ENCODE results near the gene ZNRF1. TPM values are rescaled to one million over a fixed set of nuclear protein-coding genes. Genes with fewer than 3 reads are reported as not detected.
"Not testable (repeated sequence)": the region's sequence is repeated elsewhere in the genome, so short reads cannot be mapped to it uniquely, and the experiment has no call there.

Gene ZNRF1
- total RNA-seq, 3 donors from 2014 or later = 12.8 to 27.5 (median 24.4) TPM

DNA sequence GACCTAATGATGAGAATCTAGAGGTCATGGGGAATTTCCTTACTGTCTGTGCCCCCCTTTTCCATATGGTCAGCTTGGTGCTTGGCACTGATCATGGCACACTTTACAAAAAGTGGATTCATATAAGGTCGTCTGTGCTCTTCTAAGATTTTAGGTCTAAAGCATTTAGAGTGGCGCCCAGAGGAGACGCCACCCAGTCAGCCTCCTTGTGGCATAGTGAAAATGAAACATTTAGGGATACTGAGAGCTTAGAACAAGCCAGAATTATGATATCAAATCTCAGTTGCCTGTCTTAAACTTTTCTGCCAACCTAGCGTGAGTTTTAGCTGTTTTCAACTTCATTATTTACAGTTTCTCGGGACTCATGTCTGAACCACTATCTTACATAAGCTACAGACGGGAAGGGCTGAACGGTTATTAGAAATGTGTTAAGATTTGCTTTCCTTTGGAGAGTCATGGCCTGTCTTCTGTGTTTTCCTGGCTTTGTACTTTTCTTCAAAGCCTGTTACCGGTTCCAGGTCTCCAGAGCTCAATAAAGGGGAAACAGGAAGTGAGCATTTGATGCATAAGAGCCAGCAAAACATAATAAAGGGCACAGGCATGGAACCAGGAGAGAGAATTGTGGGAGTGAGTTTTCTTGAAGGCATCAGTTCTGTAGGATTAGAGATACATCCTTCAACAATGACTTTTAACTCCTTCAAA is 13.7 kb downstream of the ZNRF1 start:
- no peak for DNase-seq (ENCODE audit: low spot score in 2 of 2)
- Histone ChIP-seq H3K9me3 (no peaks in the 10 kb centered on the region), H3K27me3 (no peaks in the 10 kb centered on the region), H3K4me3 (peak overlapping the region in 1 of 3 donors; percentile 4), H3K4me1 (peaks cover 0 to 10% of the 10 kb centered on the region in 2 donors), H3K27ac (peak overlapping the region; percentile 82 to 90), H3K36me3 (peaks cover 4% of the 10 kb centered on the region)
- intact Hi-C loops (cut with DNase I; ENCODE audit: low total_unique reads) = no loop called here
- TF ChIP-seq POLR2A (IDR thresholded peaks at IDR 0.05) = no peak
- TF ChIP-seq POLR2AphosphoS5 (IDR thresholded peaks at IDR 0.05) = peak in 1 of 3 donors; percentile 9
- TF ChIP-seq CTCF (IDR thresholded peaks at IDR 0.05) = no peak

- H3K27ac ChIP-seq = peak overlapping the region; percentile 82 to 90
- DNase-seq (ENCODE audit: low spot score in 2 of 2); H3K27me3 ChIP-seq; H3K4me1 ChIP-seq; H3K4me3 ChIP-seq; H3K36me3 ChIP-seq; intact Hi-C loops (cut with DNase I; ENCODE audit: low total_unique reads); H3K9me3 ChIP-seq: not testable (repeated sequence)
These were observed 14.3 kb downstream of the ZNRF1 start for GRCh38 chr16:75013123-75013522.

DNA sequence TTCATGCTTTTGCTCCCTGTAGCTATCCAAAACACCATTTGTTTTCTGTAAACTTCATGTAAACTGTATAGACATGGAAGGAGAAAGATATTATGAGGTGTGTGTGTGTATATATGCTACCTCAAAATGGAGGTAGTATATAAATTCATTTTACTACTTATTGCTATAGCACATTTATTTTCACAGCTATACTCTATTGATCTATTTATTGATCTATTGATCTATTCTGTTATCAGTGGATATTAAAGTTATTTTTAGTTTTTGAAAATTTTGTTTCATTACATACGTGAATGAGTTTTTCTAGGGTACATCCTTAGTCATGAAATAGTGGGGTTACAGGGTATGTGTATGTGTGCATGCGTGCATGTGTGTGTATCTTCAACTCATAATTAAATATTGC is 15.5 kb downstream of the ZNRF1 start:
- no peak for TF ChIP-seq POLR2AphosphoS5 (IDR thresholded peaks at IDR 0.05)
- TF ChIP-seq CTCF (IDR thresholded peaks at IDR 0.05) = no peak
- TF ChIP-seq POLR2A (IDR thresholded peaks at IDR 0.05) = no peak
- intact Hi-C loops (cut with DNase I; ENCODE audit: low total_unique reads) = no loop called here
- Histone ChIP-seq H3K27me3 (no peaks in the 10 kb centered on the region), H3K9me3 (no peaks in the 10 kb centered on the region), H3K4me1 (peaks cover 0 to 10% of the 10 kb centered on the region in 2 donors), H3K27ac (peak overlapping the region in 1 of 2 donors; percentile 8), H3K36me3 (no peaks in the 10 kb centered on the region), H3K4me3 (no peak overlapping the region)
- no peak for DNase-seq (ENCODE audit: low spot score in 2 of 2)

DNA sequence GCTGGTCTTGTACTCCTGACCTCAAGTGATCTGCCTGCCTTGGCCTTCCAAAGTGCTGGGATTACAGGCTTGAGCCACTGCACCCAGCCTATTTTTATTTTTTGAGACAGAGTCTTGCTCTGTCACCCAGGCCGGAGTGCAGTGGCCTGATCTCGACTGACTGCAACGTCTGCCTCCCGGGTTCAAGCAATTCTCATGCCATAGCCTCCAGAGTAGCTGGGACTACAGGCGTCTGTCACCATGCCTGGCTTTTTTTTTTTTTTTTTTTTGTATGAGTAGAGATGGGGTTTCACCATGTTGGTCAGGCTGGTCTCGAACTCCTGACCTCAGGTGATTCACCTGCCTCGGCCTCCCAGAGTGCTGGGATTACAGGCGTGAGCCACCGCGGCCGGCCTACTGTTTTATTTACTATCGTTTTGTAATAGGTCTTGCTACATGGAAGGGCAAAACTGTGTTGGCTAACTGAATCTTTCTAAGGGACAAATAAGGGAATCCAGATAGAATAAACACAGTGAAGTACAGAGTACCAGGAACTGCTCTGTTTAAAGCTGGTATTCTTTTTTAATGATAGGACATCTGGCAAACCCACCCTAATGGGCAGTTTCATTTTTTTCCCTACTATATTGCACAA is 17.7 kb downstream of the ZNRF1 start:
- H3K4me1 ChIP-seq; intact Hi-C loops (cut with DNase I; ENCODE audit: low total_unique reads); H3K27me3 ChIP-seq; H3K36me3 ChIP-seq; H3K27ac ChIP-seq; H3K4me3 ChIP-seq; DNase-seq (ENCODE audit: low spot score in 2 of 2); H3K9me3 ChIP-seq: not testable (repeated sequence)

DNA sequence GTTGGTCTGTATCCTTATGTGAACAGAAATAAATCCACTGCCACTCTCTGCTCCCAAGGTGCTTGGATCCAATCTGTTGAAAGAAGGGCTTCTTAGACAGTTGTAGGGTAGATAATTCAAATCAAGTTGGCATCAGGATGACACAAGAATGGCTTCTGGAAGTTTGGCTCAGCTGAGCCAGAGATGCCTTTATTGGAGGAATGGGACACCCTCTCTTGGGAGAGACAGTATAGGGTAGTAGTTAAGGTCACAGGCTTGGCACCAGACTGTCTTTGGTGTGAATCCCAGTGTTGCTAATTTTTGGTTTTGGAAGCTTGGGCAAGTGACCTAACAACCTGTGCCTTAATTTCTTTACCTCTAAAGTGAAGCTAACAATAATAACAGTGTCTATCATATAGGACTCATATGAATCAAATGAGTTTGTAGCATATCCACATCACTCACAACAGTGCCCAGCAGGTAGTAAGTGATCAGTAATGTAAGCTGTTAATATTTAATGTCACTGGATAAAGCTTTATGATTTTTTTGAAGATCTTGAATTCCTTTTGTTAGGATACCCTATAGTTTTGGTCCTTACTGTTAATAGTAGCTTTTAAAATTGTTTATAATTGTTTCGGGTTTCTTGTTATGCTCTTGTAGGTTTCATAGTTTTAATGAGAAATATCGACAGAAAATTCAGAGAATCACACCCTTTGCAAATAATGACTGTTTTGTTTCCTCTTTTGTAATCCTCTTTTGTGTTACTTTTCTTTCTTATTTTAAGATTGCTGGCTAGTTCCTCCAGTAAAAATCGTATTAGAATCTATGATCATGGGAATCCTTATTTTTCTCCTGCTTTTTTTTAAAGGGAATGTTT is 19.1 kb downstream of the ZNRF1 start:
- TF ChIP-seq POLR2AphosphoS5 (IDR thresholded peaks at IDR 0.05) = no peak
- no peak for TF ChIP-seq CTCF (IDR thresholded peaks at IDR 0.05)
- TF ChIP-seq POLR2A (IDR thresholded peaks at IDR 0.05) = no peak
- Histone ChIP-seq H3K4me1 (no peaks in the 10 kb centered on the region), H3K36me3 (no peaks in the 10 kb centered on the region), H3K27me3 (no peaks in the 10 kb centered on the region), H3K27ac (no peak overlapping the region), H3K9me3 (no peaks in the 10 kb centered on the region), H3K4me3 (no peak overlapping the region)
- DNase-seq (ENCODE audit: low spot score in 2 of 2) = no peak
- intact Hi-C loops (cut with DNase I; ENCODE audit: low total_unique reads) = no loop called here

DNA sequence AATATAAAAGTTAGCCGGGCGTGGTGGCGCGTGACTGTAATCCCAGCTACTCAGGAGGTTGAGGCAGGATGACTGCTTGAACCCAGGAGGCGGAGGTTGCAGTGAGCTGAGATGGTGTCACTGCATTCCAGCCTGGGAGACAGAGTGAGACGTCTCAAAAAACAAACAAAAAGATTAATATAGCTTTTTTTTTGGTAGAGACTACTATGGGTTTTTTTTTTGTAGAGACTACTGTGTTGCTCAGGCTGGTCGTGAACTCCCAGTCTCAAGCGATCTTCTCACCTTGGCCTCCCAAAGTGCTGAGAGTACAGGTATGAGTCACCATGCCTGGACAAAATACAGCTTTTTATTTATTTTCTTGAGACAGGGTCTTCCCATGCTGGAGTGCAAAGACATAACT is 20.2 kb downstream of the ZNRF1 start:
- H3K9me3 ChIP-seq = no peaks in the 10 kb centered on the region
- H3K4me3 ChIP-seq = no peak overlapping the region
- H3K36me3 ChIP-seq = no peaks in the 10 kb centered on the region
- no peak overlapping the region for H3K27ac ChIP-seq
- DNase-seq (ENCODE audit: low spot score in 2 of 2) = no peak
- H3K4me1 ChIP-seq = no peaks in the 10 kb centered on the region
- TF ChIP-seq POLR2A (IDR thresholded peaks at IDR 0.05) (no peak), CTCF (IDR thresholded peaks at IDR 0.05) (no peak), POLR2AphosphoS5 (IDR thresholded peaks at IDR 0.05) (no peak)
- intact Hi-C loops (cut with DNase I; ENCODE audit: low total_unique reads) = no loop called here
- no peaks in the 10 kb centered on the region for H3K27me3 ChIP-seq

All from breast epithelium (tissue), 4 donors.